Measurements from ENCODE around the gene USP40.
"Not testable (repeated sequence)": the region's sequence is repeated elsewhere in the genome, so short reads cannot be mapped to it uniquely, and the experiment has no call there.

Gene USP40

GRCh38 chr2:233566141-233566956 is at the start of gene USP40:
Gene USP40, minus strand, starts transcription at chr2:233566782. Its CDS starts 1,228 bp downstream, at chr2:233565554.
- peak; percentile 43 for FAIRE-seq

GRCh38 chr2:233611284-233611683 is 44.7 kb upstream of the USP40 start:
- no peak for FAIRE-seq

GRCh38 chr2:233605680-233606079 is 39.1 kb upstream of the USP40 start:
- no peak for FAIRE-seq

- FAIRE-seq: no peak
Observed at GRCh38 chr2:233604826-233605225, 38.2 kb upstream of the USP40 start.

- FAIRE-seq: no peak
Observed at GRCh38 chr2:233603520-233603919, 36.9 kb upstream of the USP40 start.

GRCh38 chr2:233602076-233602475 is 35.5 kb upstream of the USP40 start:
- no peak for FAIRE-seq

- FAIRE-seq: no peak
Observed at GRCh38 chr2:233600386-233600785, 33.8 kb upstream of the USP40 start.

- no peak for FAIRE-seq
Observed at GRCh38 chr2:233598952-233599351, 32.4 kb upstream of the USP40 start.

- FAIRE-seq: no peak
Observed at GRCh38 chr2:233597522-233597921, 30.9 kb upstream of the USP40 start.

GRCh38 chr2:233593201-233593600 is 26.6 kb upstream of the USP40 start:
- no peak for FAIRE-seq

GRCh38 chr2:233592706-233593105 is 26.1 kb upstream of the USP40 start:
- FAIRE-seq: not testable (repeated sequence)

GRCh38 chr2:233588400-233588799 is 21.8 kb upstream of the USP40 start:
- no peak for FAIRE-seq

- FAIRE-seq: no peak
Observed at GRCh38 chr2:233584210-233584609, 17.6 kb upstream of the USP40 start.

- not testable (repeated sequence) for FAIRE-seq
Observed at GRCh38 chr2:233583217-233583965, 16.8 kb upstream of the USP40 start.

GRCh38 chr2:233577341-233577740 is 10.8 kb upstream of the USP40 start:
- FAIRE-seq: not testable (repeated sequence)

GRCh38 chr2:233572468-233572867 is 5.9 kb upstream of the USP40 start:
- no peak for FAIRE-seq

GRCh38 chr2:233571462-233571861 is 4.9 kb upstream of the USP40 start:
- no peak for FAIRE-seq

GRCh38 chr2:233571001-233571400 is 4.4 kb upstream of the USP40 start:
- FAIRE-seq: no peak

GRCh38 chr2:233565685-233566140 is 869 bp downstream of the USP40 start:
- no peak for FAIRE-seq

- FAIRE-seq: no peak
Observed at GRCh38 chr2:233563663-233564430, 2.7 kb downstream of the USP40 start.

GRCh38 chr2:233556881-233557736 is 9.5 kb downstream of the USP40 start:
- FAIRE-seq: no peak

- FAIRE-seq: no peak
Observed at GRCh38 chr2:233553366-233553765, 13.2 kb downstream of the USP40 start.

Measured in islet of Langerhans (tissue), 1 donor.